Measurements from ENCODE around the gene DENND2D. TPM values are rescaled to one million over a fixed set of nuclear protein-coding genes. Genes with fewer than 3 reads are reported as not detected.

DENND2D gene
- polyA plus RNA-seq, 1 donor (not counting 4 experiments of a cell fraction or from before 2014, with no cell fraction given), result 7.8 TPM

DNA sequence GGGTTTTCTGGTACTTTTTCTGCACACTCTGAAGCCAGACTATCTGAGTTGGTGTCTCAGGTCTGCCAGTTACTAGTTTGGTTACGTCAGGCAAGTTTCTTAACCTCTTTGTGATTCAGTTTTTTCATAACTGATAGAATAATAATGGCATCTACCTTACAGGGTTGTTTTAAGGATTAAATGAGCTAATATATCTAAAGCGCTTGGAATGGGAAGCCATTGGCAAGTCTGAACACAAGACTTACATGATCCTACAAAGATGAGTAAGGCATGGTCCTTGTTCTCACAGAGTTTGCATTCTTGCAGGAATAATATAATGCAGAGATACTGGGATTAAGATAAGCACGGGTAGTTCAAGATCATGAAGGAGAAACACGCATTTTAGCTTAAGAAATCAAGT lies 9.2 kb upstream of the DENND2D start:
- dilution Hi-C loops (cut with MboI; ENCODE audit: extremely low pct_ligation_motif_present, low sequenced_read_pairs), result no loop called here
- H3K27ac ChIP-seq (ENCODE audit: control insufficient read depth, insufficient read depth, low read length), result peak overlapping the region; percentile 50
- FAIRE-seq, result peak; percentile 71

DNA sequence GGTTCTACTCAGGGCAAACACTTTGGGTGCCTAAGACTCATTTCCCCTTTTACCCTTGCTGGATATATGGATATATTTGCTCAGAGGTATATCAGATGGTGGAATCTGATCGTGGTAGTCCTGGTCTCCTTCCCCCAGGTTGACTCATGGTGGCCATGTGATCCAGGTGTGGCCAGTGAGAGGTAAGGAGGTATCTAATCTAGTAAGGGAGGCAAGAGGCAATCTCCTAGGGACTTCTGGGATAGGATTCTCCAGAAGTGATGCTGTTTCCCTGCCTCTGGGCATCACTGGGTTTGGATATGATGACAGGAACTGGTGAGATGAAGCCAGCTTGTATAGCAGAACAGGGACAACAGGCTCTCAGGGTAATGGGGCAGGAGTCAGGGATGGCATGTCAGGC lies 8.5 kb upstream of the DENND2D start:
- H2AFZ ChIP-seq (ENCODE audit: control insufficient read depth, low read length), result peak overlapping the region; percentile 17
- peak; percentile 73 for FAIRE-seq
- dilution Hi-C loops (cut with MboI; ENCODE audit: extremely low pct_ligation_motif_present, low sequenced_read_pairs), result no loop called here
- TF ChIP-seq, protein P1, sequence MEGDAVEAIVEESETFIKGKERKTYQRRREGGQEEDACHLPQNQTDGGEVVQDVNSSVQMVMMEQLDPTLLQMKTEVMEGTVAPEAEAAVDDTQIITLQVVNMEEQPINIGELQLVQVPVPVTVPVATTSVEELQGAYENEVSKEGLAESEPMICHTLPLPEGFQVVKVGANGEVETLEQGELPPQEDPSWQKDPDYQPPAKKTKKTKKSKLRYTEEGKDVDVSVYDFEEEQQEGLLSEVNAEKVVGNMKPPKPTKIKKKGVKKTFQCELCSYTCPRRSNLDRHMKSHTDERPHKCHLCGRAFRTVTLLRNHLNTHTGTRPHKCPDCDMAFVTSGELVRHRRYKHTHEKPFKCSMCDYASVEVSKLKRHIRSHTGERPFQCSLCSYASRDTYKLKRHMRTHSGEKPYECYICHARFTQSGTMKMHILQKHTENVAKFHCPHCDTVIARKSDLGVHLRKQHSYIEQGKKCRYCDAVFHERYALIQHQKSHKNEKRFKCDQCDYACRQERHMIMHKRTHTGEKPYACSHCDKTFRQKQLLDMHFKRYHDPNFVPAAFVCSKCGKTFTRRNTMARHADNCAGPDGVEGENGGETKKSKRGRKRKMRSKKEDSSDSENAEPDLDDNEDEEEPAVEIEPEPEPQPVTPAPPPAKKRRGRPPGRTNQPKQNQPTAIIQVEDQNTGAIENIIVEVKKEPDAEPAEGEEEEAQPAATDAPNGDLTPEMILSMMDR (optimal IDR thresholded peaks at IDR 0.05 in 1 of 3, IDR thresholded peaks at IDR 0.05 in 1 of 3, conservative IDR thresholded peaks at IDR 0.05 in 1 of 3; ENCODE audit: extremely low read depth in 1 of 3, insufficient read depth in 2 of 3, low read length in 3 of 3), result no peak
- TF ChIP-seq EZH2 (IDR thresholded peaks at IDR 0.05; ENCODE audit: low read length), result no peak
- H3K4me1 ChIP-seq (ENCODE audit: control insufficient read depth, extremely low read depth, insufficient read depth, low read length), result peaks cover 24% of the 10 kb centered on the region
- H3K9me3 ChIP-seq (ENCODE audit: control insufficient read depth, low read depth, low read length), result no peaks in the 10 kb centered on the region
- H3K79me2 ChIP-seq (ENCODE audit: control insufficient read depth, insufficient read depth, low read length), result no peaks in the 10 kb centered on the region
- no peaks in the 10 kb centered on the region for H4K20me1 ChIP-seq (ENCODE audit: control insufficient read depth, extremely low read depth, insufficient read depth, low read length)
- peak overlapping the region; percentile 50 for H3K27ac ChIP-seq (ENCODE audit: control insufficient read depth, insufficient read depth, low read length)
- no peaks in the 10 kb centered on the region for H3K27me3 ChIP-seq (ENCODE audit: control insufficient read depth, extremely low read depth, insufficient read depth, low read length)
- H3K9me1 ChIP-seq (ENCODE audit: control insufficient read depth, extremely low read depth, insufficient read depth, low read length), result no peaks in the 10 kb centered on the region
- H3K4me2 ChIP-seq (ENCODE audit: control insufficient read depth, extremely low read depth, insufficient read depth, low read depth, low read length), result peak overlapping the region; percentile 52
- DNase-seq (ENCODE audit: low read depth, low spot score), result no peak
- no peak overlapping the region for H3K9ac ChIP-seq (ENCODE audit: control insufficient read depth, extremely low read depth, insufficient read depth, low read length)
- H3K36me3 ChIP-seq (ENCODE audit: control insufficient read depth in 2 of 2, extremely low read depth in 1 of 2, insufficient read depth in 2 of 2, low read length in 2 of 2), result no peaks in the 10 kb centered on the region
- no peak overlapping the region for H3K4me3 ChIP-seq (ENCODE audit: control insufficient read depth in 2 of 3, extremely low read depth in 1 of 3, insufficient read depth in 2 of 3, low read depth in 1 of 3, low read length in 3 of 3)

More for the DNA sequence above, 9.2 kb upstream of the DENND2D start:
- H3K27me3 ChIP-seq (ENCODE audit: control insufficient read depth, extremely low read depth, insufficient read depth, low read length), result no peaks in the 10 kb centered on the region
- H2AFZ ChIP-seq (ENCODE audit: control insufficient read depth, low read length), result no peak overlapping the region
- H3K4me2 ChIP-seq (ENCODE audit: control insufficient read depth, extremely low read depth, insufficient read depth, low read depth, low read length), result peak overlapping the region; percentile 52
- no peaks in the 10 kb centered on the region for H3K9me1 ChIP-seq (ENCODE audit: control insufficient read depth, extremely low read depth, insufficient read depth, low read length)
- H3K9ac ChIP-seq (ENCODE audit: control insufficient read depth, extremely low read depth, insufficient read depth, low read length), result no peak overlapping the region
- H3K9me3 ChIP-seq (ENCODE audit: control insufficient read depth, low read depth, low read length), result no peaks in the 10 kb centered on the region
- no peaks in the 10 kb centered on the region for H3K79me2 ChIP-seq (ENCODE audit: control insufficient read depth, insufficient read depth, low read length)
- TF ChIP-seq, protein P1 (optimal IDR thresholded peaks at IDR 0.05 in 1 of 3, IDR thresholded peaks at IDR 0.05 in 1 of 3, conservative IDR thresholded peaks at IDR 0.05 in 1 of 3; ENCODE audit: extremely low read depth in 1 of 3, insufficient read depth in 2 of 3, low read length in 3 of 3), result no peak
- no peak for TF ChIP-seq EZH2 (IDR thresholded peaks at IDR 0.05; ENCODE audit: low read length)
- no peaks in the 10 kb centered on the region for H4K20me1 ChIP-seq (ENCODE audit: control insufficient read depth, extremely low read depth, insufficient read depth, low read length)
- peak; percentile 90 for DNase-seq (ENCODE audit: low read depth, low spot score)
- H3K4me1 ChIP-seq (ENCODE audit: control insufficient read depth, extremely low read depth, insufficient read depth, low read length), result peaks cover 27% of the 10 kb centered on the region
- H3K4me3 ChIP-seq (ENCODE audit: control insufficient read depth in 2 of 3, extremely low read depth in 1 of 3, insufficient read depth in 2 of 3, low read depth in 1 of 3, low read length in 3 of 3), result no peak overlapping the region
- H3K36me3 ChIP-seq (ENCODE audit: control insufficient read depth in 2 of 2, extremely low read depth in 1 of 2, insufficient read depth in 2 of 2, low read length in 2 of 2), result no peaks in the 10 kb centered on the region
